HG03558 (cell line): Measurements from ENCODE around the gene MOV10L1.
"Not testable (repeated sequence)": the region's sequence is repeated elsewhere in the genome, so short reads cannot be mapped to it uniquely, and the experiment has no call there.

ENCODE experiments used
- ATAC-seq: cut with Tn5 transposase; IDR thresholded peaks from one replicate; pipeline ENCODE4 v1.9.1; 2021; ENCODE audit warnings: moderate number of reproducible peaks; ENCODE audit not compliant: unreplicated experiment; ENCODE audit errors: extremely low read depth

Gene MOV10L1

GRCh38 chr22:50199251-50199721, 109.5 kb downstream of the MOV10L1 start:
- no peak for ATAC-seq

- ATAC-seq = no peak
Measured at GRCh38 chr22:50199829-50200460, 110.1 kb downstream of the MOV10L1 start.

- ATAC-seq = no peak
Measured at GRCh38 chr22:50200461-50201190, 110.8 kb downstream of the MOV10L1 start, which contains the start of gene SELENOO. Gene SELENOO (plus strand): TSS chr22:50201011. CDS start chr22:50201037, 26 bp downstream.

GRCh38 chr22:50201191-50202129, 111.7 kb downstream of the MOV10L1 start:
- ATAC-seq = no peak

GRCh38 chr22:50202130-50202666, 112.4 kb downstream of the MOV10L1 start:
- ATAC-seq = no peak

- ATAC-seq = no peak
Measured at GRCh38 chr22:50203288-50203687, 113.5 kb downstream of the MOV10L1 start.

GRCh38 chr22:50204571-50204970, 114.8 kb downstream of the MOV10L1 start:
- ATAC-seq = no peak

GRCh38 chr22:50204998-50205397, 115.2 kb downstream of the MOV10L1 start:
- not testable (repeated sequence) for ATAC-seq

GRCh38 chr22:50205781-50206569, 116.2 kb downstream of the MOV10L1 start:
- no peak for ATAC-seq

GRCh38 chr22:50206599-50206998, 116.8 kb downstream of the MOV10L1 start:
- ATAC-seq = no peak

GRCh38 chr22:50207383-50208140, 117.8 kb downstream of the MOV10L1 start:
- ATAC-seq = no peak

GRCh38 chr22:50208430-50208938, 118.7 kb downstream of the MOV10L1 start:
- ATAC-seq = no peak

- ATAC-seq = no peak
Measured at GRCh38 chr22:50208939-50209892, 119.4 kb downstream of the MOV10L1 start.

GRCh38 chr22:50209893-50210292, 120.1 kb downstream of the MOV10L1 start:
- ATAC-seq = no peak

- ATAC-seq = no peak
Measured at GRCh38 chr22:50210378-50211139, 120.8 kb downstream of the MOV10L1 start.

- no peak for ATAC-seq
Measured at GRCh38 chr22:50211147-50211546, 121.3 kb downstream of the MOV10L1 start.
